ENCODE measurements around the gene PTAFR.

Gene PTAFR

DNA sequence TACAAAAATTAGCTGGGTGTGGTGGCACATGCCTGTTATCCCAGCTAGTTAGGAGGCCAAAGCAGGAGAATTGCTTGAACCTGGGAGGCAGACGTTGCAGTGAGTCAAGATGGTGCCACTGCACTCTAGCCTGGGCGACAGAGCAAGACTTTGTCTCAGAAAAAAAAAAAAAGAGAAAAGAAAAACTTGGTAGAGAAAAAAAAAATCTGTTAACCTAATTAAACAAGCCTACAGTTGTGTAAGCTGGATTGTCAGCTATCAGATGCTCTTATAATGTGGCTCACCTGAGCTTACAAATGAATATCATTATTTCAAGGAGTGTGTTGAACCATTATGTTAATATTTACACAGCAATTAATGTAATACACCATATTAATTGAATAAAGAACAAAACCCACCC, 61.6 kb downstream of the PTAFR start:
- DNase-seq: no peak

- no peak for DNase-seq
Observed at GRCh38 chr1:28113242-28113572, 63.3 kb downstream of the PTAFR start.

DNA sequence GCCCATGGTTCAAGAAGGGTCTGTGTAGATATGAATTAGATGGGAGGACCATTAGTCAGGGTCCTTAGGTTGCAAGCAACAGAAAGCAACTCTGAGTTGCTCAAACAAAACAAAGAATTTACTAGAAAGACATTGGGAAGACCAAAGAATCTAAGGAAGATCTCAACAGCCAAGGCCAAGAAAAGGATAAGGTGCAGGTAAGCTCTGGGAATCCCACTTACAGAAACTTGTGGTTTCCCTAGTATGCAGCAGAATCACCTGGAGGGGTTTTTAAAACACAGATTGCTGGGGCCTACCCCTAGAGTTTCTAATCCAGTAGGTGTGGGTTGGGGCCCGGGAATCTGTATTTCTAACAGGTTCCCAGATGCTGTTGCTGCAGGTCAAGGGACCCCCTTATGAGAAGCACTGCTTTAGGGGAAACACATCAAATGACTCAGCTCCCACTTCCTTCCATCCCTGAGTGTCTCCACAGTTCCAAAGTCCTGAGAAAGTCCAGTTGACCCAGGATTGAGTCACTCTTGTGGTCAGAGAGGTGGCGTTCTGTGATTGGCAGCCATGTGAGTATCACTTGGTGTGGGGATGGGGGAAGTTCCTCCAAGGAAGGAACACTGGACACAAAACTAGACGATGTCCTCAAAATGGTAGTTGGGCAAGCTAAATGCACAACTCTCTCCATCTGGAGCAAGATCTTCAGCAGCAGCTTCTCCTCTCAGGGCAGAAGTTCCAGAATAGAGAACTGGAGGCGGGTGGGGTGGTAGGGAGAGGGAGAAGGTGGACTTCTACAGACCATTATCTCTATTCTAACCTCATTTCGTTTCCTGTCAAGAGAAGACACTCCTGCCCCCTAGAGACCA, 63.9 kb downstream of the PTAFR start:
- no peak for DNase-seq

DNA sequence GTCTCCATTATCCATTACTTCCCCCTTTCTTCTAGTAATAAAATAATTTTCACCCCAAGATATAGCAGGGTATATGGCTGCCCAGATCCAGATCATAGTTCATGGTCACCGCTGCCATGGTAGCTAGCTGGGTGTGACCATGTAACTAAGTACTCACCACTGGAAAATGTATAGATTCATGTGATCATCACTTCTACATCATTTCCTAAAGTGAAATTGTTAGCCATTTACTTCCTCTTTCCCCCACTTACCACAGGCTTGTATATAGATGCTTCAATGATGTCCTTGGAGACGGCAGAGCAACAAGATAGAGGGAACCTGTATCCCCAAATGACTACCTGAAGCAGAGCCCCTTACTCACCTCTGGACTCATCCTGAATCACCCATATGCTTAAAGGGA, 65.3 kb downstream of the PTAFR start:
- DNase-seq: no peak

GRCh38 chr1:28110555-28110954, 65.9 kb downstream of the PTAFR start:
- no peak for DNase-seq

GRCh38 chr1:28109639-28110038, 66.9 kb downstream of the PTAFR start:
- DNase-seq: no peak

DNA sequence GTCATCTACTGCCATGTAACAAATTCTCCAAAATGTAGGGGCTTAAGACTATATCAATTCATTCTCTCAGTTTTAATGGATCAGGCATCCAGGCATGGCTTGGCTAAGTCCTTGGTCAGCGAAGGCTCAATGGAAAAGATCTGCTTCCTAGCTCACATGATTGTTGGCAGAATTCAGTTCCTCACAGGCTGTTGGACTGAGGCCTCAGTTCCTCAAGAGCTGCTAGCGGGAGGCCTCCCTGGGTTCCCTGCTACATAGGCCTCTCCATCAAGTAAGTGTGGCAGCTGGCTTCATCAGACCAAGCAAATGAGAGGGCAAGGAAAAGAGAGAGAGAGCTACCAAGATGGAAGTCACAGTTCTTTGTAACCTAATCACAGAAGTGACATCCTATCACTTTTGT, 68.5 kb downstream of the PTAFR start:
- DNase-seq: no peak

DNA sequence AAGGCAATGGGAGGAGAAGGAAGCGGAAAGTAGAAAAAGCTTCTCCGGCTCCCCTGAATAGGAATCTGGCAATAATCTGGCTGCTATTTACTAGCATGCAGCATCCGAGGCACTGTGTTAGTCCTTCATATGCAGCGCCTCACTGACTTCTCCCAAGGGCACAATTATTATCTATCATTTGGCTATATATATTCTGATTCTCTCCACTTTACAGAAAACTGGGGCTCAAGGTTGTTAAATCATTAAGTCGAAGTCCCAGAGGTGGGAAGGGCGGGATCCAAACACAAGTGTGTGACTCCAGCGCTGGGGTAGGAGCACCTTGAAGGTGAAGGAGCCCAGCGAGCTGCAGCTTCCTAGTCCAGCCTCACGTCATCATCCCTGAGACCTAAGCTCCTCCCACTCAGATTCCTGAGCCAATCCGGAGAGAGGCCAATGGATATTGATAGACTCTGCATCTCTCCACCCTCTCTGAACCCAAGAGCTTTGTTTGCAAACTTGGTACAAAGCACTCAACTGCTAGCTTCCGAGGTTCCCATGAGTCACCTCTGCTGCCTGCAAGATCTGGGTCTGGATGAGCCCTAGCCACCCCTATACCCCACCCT, 71.5 kb downstream of the PTAFR start:
- no peak for DNase-seq

GRCh38 chr1:28102189-28102588, 74.3 kb downstream of the PTAFR start:
- no peak for DNase-seq

DNA sequence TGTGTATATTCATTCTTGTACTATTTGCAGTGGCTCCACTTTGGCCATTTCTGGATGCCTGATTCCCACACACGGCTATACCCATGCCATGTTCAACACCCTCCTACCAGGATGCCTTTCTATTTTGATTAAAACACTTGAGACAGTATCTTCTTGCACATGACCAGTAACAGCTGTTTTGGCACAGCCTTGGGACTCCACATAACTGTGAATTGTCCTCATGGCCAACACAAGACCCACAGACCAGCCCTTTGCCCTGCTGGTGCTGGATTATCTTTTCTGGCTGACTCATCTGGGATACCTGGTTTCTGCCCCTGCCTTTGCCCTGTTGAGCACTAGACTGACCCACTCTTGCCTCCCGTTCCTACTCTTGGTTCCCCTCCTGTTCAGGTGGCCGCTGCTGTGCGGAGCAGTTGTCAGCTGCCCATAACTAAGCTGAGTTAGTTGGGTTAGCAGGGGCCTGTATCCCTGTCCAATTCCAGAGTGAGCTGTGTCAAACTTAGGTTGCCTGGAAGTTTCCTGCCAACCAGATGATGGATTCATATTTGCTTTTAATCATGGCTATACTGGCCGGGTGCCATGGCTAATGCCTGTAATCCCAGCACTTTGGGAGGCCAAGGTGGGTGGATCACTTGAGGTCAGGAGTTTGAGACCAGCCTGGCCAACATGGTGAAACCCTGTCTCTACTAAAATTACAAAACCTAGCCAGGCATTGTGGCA, 77.3 kb downstream of the PTAFR start:
- no peak for DNase-seq

All from stimulated activated naive CD4-positive, alpha-beta T cell treated with Interleukin-2 at 50 U/mL for 16 hours (primary cell).